ELF-1 (cell line): ENCODE measurements around the gene DDX51.
A peak's percentile ranks its signal among the peaks of the same experiment; 100 is the strongest.

Source experiments
- DNase-seq: peaks from one replicate; pipeline ENCODE4 v3.0.0-alpha.2; 2016; ENCODE audit warnings: low read depth, low spot score

Gene DDX51

DNA sequence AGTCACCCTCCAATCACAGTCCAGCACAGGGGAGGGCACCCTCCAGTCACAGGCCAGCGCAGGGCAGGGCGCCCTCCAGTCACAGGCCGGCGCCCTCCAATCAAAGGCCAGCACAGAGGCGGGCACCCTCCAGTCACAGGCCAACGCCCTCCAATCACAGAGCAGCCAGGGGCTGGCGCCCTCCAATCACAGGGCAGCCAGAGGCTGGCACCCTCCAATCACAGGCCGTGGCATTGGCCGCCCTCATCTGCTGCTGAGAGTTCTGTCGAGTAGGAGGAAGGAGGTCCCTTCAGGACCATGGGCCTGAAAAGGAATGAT, 26.6 kb downstream of the DDX51 start:
- DNase-seq = peak; percentile 61

- no peak for DNase-seq
These were observed 27.2 kb downstream of the DDX51 start for GRCh38 chr12:132116709-132117557.

- no peak for DNase-seq
These were observed 28.6 kb downstream of the DDX51 start for GRCh38 chr12:132115500-132115899.

DNA sequence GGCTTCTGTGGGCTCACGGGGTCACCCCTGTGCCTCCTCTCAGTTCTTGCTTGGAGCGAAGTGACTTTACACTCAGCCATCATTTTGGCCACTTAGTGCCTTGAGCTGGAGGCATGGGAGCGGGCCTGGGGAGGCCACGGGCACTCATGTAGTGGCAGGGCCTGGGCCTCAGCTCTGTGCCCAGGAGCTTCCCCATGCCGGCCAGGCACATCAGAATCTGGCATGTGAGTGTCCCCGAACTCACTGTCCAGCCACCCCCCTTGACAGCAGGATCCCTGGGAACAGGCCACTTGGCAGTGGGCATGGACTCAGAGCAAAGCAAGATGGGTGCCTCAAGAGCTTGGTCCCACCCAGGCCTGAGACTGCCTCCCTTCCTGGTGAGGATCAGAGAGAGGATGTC, 29.5 kb downstream of the DDX51 start:
- DNase-seq = no peak

DNA sequence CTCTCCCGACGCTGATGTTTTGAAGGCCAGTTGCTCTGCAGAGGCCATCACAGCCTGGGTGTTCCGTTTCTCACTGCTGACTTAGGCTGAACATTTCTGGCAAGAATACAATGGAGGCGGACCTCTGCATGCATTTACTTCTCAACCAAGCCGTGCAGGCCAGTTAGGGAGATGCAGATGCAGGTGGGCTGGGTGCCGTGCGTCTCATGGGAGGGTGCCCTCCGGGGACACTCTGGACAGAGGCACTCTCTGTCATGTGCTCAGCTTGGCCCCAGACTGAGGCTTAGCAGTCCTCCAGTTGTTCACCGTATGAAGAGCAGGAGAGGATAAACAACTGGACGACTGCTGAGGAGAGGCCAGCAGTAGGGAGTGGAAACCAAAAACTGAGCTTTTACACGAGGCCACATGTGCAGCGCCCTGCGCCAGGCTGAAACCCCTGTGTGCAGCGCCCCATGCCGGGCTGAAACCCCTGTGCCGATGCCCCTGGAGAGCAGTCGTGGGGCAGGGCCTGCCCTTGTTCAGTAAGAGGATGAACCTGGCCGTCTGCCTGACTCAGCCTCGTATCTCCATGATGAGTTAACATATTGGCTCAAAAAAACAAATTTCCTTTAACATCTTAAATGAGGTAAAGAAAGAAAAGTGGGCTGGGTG, 32.3 kb downstream of the DDX51 start:
- DNase-seq = no peak

DNA sequence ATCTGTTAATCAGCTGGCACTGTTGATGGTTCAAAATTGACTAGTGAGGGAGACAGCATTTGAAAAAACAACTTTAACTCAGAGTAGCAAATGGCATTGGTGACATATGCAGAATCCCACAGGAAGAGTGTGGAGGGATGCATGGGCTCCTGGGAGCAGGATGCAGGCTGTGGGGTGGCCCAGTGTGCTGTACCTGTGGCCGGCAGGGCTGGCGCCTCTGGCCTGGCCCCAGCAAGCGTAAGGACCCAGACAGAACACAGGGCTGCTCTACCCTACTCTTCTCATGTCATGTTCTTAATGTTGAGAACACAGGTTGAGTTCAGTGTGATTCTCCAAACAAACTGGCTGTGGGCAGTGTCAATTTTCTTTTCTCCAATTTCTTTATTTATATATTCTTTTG, 33.4 kb downstream of the DDX51 start:
- DNase-seq = no peak

GRCh38 chr12:132109741-132110140, 34.4 kb downstream of the DDX51 start:
- no peak for DNase-seq

DNA sequence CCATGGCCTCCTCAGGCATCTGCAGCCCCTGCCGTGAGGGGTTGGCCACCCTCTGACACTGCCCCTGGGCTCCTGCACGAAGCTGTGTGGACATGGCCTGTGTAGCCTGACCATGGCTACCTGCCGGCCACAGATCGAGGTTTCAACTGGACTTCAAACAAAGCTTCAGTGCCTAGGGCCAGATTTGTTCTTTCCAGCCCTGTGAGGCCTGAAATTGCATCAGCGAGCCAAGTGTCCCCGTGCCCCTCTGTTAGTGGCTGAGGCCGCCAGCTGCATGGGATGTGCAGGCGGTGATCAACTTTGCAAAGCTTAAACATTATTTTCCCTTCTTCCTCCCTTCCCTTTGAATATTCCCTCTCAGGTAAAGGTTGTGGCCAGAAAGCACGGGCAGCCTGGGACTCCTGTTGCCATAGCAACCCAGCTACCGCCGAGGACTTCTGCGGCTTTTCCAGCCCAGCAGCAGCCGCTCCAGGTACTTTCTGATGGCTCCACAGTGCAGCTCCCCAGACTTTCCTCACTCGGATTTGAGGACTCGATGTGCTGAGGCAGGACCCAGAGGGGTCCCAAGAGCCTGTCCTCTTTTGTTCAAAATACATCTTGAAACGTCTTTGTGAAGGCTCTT, 35.8 kb downstream of the DDX51 start:
- DNase-seq = peak; percentile 78

- DNase-seq = no peak
These were observed 37.2 kb downstream of the DDX51 start for GRCh38 chr12:132106921-132107320.

DNA sequence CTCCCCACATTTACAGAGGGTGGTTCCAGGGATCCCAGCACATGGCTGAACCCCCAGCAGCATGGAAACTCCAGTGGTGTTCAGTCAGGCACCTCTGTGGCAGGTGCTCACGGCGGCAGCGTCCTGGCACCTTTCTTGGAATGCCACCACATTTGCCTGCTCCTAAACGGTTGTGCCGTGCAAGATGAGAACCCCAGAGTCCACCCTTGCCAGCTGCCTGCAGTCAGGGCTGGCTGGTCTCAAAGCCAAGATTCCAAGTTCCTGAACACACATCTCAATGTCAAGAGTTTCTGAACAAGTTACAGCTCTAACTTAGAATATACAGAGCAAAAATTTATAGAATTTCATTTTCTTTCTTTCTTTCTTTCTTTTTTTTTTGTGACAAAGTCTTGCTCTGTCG, 38.7 kb downstream of the DDX51 start:
- no peak for DNase-seq

- peak; percentile 48 for DNase-seq
These were observed 40.4 kb downstream of the DDX51 start for GRCh38 chr12:132103542-132104308.

- peak; percentile 22 for DNase-seq
These were observed 41.0 kb downstream of the DDX51 start for GRCh38 chr12:132103072-132103471.

DNA sequence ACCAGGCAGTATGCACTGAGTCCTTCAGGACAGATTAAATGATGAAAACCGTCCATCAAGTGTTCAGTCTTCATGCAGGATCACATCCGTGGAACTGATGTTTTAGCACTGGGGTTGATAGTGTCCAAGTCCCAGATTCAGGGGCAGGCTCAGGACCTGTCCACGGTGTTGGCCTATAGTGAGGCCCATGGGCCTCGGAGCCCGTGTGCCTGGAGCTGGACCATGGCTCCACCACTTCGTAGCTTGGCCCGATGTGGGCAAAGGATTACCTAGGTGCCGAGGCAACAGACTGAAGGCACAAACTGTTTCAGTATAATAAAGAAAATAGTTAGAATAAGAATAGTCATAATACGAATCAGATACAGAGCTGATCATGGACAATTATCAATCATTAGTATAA, 41.8 kb downstream of the DDX51 start:
- DNase-seq = no peak

DNA sequence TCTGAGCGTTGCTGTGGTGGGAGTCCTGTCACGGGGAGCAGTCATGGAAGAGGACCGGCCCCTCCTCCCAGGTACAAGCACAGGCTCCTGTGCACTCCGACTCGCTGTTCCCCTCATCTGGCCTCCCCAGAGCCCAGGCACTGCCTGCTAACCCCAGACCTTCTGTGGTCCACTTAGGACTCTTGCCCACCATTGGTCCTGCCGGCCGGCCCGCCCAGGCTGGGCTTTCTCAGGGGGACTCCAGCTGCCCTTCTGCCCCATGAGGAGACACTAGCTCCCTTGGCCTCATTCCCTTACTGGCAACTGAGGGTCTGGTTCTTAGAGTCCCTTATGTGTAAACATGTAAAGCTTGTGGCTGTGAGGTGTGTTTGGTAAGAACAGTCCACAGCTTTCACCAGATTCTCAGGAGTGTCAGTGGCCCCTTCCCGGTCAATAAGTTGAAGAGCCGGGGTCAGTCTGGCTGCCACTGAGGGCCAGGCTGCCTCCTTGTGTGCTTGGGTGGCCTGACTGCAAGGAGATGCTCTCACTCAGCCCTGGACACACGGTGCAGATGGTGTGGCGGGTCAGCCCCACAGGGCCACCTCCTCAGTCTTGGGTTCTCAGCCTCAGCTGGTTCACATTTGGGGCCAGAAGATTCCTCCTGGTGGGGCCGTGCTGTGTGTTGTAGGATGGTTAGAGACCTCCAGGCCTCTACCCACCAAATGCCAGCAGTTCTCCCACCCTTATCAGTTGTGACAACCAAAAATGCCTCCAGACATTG, 43.6 kb downstream of the DDX51 start:
- DNase-seq = no peak

DNA sequence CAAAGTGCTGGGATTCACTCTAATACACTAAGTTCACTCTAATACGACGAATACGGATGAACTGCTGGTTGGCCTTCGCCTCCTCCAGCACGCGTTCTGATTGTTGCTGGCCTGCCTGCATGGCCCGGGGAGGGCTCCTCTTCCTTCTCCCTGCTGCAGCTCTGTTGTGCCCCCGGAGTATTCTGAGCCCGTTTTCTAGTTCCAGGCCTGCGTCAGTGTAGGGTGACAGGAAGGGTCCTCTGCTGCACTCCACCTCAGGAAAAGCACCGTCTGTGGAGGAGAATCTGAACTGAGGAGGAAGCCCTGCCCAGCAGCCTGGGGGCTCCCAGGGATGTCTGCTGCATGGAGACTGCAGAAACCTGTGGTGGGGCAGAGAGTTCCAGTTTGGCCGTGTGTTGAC, 44.4 kb downstream of the DDX51 start:
- DNase-seq = peak; percentile 70

GRCh38 chr12:132095520-132096409, 48.4 kb downstream of the DDX51 start:
- DNase-seq = no peak

- DNase-seq = no peak
These were observed 49.7 kb downstream of the DDX51 start for GRCh38 chr12:132094269-132094891.

DNA sequence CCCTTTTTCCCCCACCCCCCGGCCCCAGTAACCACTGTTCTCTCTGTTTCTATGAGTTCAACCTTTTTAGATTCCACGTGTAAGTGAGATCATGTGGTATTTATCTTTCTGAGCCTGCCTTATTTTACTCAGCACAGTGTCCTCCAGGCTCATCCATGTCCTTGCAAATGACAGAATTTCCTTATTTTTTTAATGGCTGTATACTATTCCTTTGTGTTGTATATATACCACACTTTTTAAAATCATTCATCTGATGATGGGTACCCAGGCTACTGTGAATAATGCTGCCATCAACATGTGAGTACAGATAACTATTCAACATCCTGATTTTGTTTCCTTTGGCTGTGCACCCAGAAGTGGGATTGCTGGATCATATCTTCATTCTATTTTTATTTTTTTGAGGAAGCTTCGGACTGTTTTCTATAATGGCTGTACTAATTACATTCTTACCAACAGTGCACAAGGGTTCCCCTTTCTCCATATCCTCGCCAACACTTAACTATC, 54.7 kb downstream of the DDX51 start:
- no peak for DNase-seq
